HepG2 (cell line): ENCODE measurements around the gene AHSG. TPM values are rescaled to one million over a fixed set of nuclear protein-coding genes. Genes with fewer than 3 reads are reported as not detected.
A peak's percentile ranks its signal among the peaks of the same experiment; 100 is the strongest.

Experiments used
- CEBPG ChIP-seq: IDR thresholded peaks from 2 replicates; pipeline ENCODE4 v1.6.1; 2016
- CHCHD3 ChIP-seq: sonication (generic); formaldehyde crosslinking; IDR thresholded peaks from 2 replicates; pipeline ENCODE4 v1.8.0; 2022; ENCODE audit warnings: mild to moderate bottlenecking, missing genetic modification reagents, moderate library complexity
- FUBP1 ChIP-seq: sonication (generic); formaldehyde crosslinking; IDR thresholded peaks from 2 replicates; pipeline ENCODE4 v1.5.1; 2020; ENCODE audit warnings: missing genetic modification reagents, mild to moderate bottlenecking, borderline replicate concordance
- HNF4G ChIP-seq, 2 experiments: sonication (generic) in 1 of 2; formaldehyde crosslinking in 1 of 2; IDR thresholded peaks; 2 replicates each; pipeline versions ENCODE4 v1.4.0 to v1.6.1; 2011 to 2020; ENCODE audit warnings: borderline replicate concordance in 2 of 2, low read depth in 2 of 2, mild to moderate bottlenecking in 2 of 2, low read length in 1 of 2, missing genetic modification reagents in 1 of 2, moderate library complexity in 1 of 2
- HOXA9 ChIP-seq: sonication (generic); formaldehyde crosslinking; IDR thresholded peaks from 2 replicates; pipeline ENCODE4 v1.8.1; 2022; ENCODE audit warnings: missing genetic modification reagents, mild to moderate bottlenecking, moderate library complexity, borderline replicate concordance
- NCOA1 ChIP-seq: sonication (generic); formaldehyde crosslinking; IDR thresholded peaks from 2 replicates; pipeline ENCODE4 v1.9.0; 2021; ENCODE audit warnings: missing genetic modification reagents
- POLR2G ChIP-seq: fragments of 200-400 bp; formaldehyde crosslinking; IDR thresholded peaks from 2 replicates; pipeline ENCODE4 v1.6.1; 2018; ENCODE audit warnings: mild to moderate bottlenecking, low read depth, low read length, moderate library complexity
- REPIN1 ChIP-seq: sonication (generic); formaldehyde crosslinking; IDR thresholded peaks from 2 replicates; pipeline ENCODE4 v1.8.0; 2022; ENCODE audit warnings: missing genetic modification reagents, low read depth, mild to moderate bottlenecking, borderline replicate concordance
- STAG1 ChIP-seq: sonication (generic); formaldehyde crosslinking; IDR thresholded peaks from 2 replicates; pipeline ENCODE4 v1.4.0; 2020; ENCODE audit warnings: missing genetic modification reagents
- ZBTB10 ChIP-seq: sonication (generic); formaldehyde crosslinking; IDR thresholded peaks from 2 replicates; pipeline ENCODE4 v1.4.0; 2020; ENCODE audit warnings: missing genetic modification reagents, borderline replicate concordance
- ZBTB44 ChIP-seq: sonication (generic); formaldehyde crosslinking; IDR thresholded peaks from 2 replicates; pipeline ENCODE4 v1.4.0; 2020; ENCODE audit warnings: missing genetic modification reagents
- ZBTB49 ChIP-seq: sonication (generic); formaldehyde crosslinking; IDR thresholded peaks from 2 replicates; pipeline ENCODE4 v1.4.0; 2020; ENCODE audit warnings: missing genetic modification reagents, borderline replicate concordance
- ZNF160 ChIP-seq: sonication (generic); formaldehyde crosslinking; IDR thresholded peaks from 2 replicates; pipeline ENCODE4 v1.8.0; 2022; ENCODE audit warnings: mild to moderate bottlenecking, inconsistent platforms, missing genetic modification reagents
- ZNF350 ChIP-seq: sonication (generic); formaldehyde crosslinking; IDR thresholded peaks from 2 replicates; pipeline ENCODE4 v1.4.0; 2020; ENCODE audit warnings: mild to moderate bottlenecking, low read depth, missing genetic modification reagents, borderline replicate concordance
- ZNF564 ChIP-seq: sonication (generic); formaldehyde crosslinking; IDR thresholded peaks from 2 replicates; pipeline ENCODE4 v1.8.1; 2023; ENCODE audit warnings: mild to moderate bottlenecking, missing genetic modification reagents
- ZNF589 ChIP-seq: sonication (generic); formaldehyde crosslinking; conservative IDR thresholded peaks from 2 replicates; pipeline ENCODE4 v1.8.0; 2022; ENCODE audit warnings: mild to moderate bottlenecking, moderate library complexity, missing genetic modification reagents
- ZNF629 ChIP-seq: sonication (generic); formaldehyde crosslinking; conservative IDR thresholded peaks from 2 replicates; pipeline ENCODE4 v1.5.0; 2020; ENCODE audit warnings: missing genetic modification reagents
- ZNF709 ChIP-seq: sonication (generic); formaldehyde crosslinking; IDR thresholded peaks from 2 replicates; pipeline ENCODE4 v1.5.0; 2020; ENCODE audit warnings: mild to moderate bottlenecking, missing genetic modification reagents
- ZSCAN30 ChIP-seq: sonication (generic); formaldehyde crosslinking; IDR thresholded peaks from 2 replicates; pipeline ENCODE4 v1.5.0; 2020; ENCODE audit warnings: mild to moderate bottlenecking, missing genetic modification reagents
- polyA plus RNA-seq, 8 experiments: library from polyadenylated mRNA; depleted of rRNA in 3 of 8; stranded (reverse) in 7 of 8; unstranded in 1 of 8; fragments of >200 nt; fragmentation: Illumina TruSeq in 4 of 8; extraction: Trizol in 4 of 8; gene quantifications; 2 replicates each; pipeline versions ENCODE4 v1.2.1 to v1.2.3, GENCODE V29; 2011 to 2016; ENCODE audit warnings: low read depth in 4 of 8, missing spikeins in 1 of 8, mixed read lengths in 1 of 8; ENCODE audit not compliant: insufficient read depth in 1 of 8
- total RNA-seq, 5 experiments: library from RNA; depleted of rRNA; stranded (reverse); fragments of >200 nt; fragmentation: Illumina TruSeq; extraction: Trizol; gene quantifications; 2 replicates each; pipeline ENCODE4 v1.2.3, GENCODE V29; 2016; ENCODE audit warnings: low read depth in 1 of 5

AHSG gene
- total and polyA plus RNA-seq, 2 of the 13 experiments (the other 11 are each of a cell fraction or from before 2014, with no cell fraction given), result 2,043 to 19,152 TPM

- TF ChIP-seq ZBTB10, result no peak
- TF ChIP-seq ZNF160, result no peak
- peak; percentile 22; the same call in 1 of the 2 replicates for TF ChIP-seq ZNF589
- TF ChIP-seq POLR2G, result peak; percentile 95
- no peak for TF ChIP-seq ZBTB49 (CRISPR knock-in tag)
- TF ChIP-seq HNF4G (IDR thresholded peaks at IDR 0.05; ENCODE audit: borderline replicate concordance, low read depth, low read length), result no peak
- no peak for TF ChIP-seq HNF4G (CRISPR knock-in tag; IDR thresholded peaks at IDR 0.05; ENCODE audit: borderline replicate concordance, low read depth)
- TF ChIP-seq ZSCAN30, result no peak
- 0 out of 2 replicates have a peak, but pooled peaks have one; percentile 21 for TF ChIP-seq ZNF629 (CRISPR knock-in tag)
- TF ChIP-seq FUBP1 (CRISPR knock-in tag), result peak; percentile 64
- 0 out of 2 replicates have a peak, but pooled peaks have one; percentile 26 for TF ChIP-seq STAG1 (CRISPR knock-in tag)
- peak; percentile 59; the same call in 1 of the 2 replicates for TF ChIP-seq ZNF350 (CRISPR knock-in tag)
- TF ChIP-seq ZBTB44 (CRISPR knock-in tag), result no peak
- no peak for TF ChIP-seq NCOA1 (CRISPR knock-in tag)
- peak; percentile 9; the same call in 1 of the 2 replicates for TF ChIP-seq CEBPG (CRISPR knock-in tag)
- TF ChIP-seq CHCHD3 (CRISPR knock-in tag), result 0 out of 2 replicates have a peak, but pooled peaks have one; percentile 58
- TF ChIP-seq HOXA9 (CRISPR knock-in tag), result 0 out of 2 replicates have a peak, but pooled peaks have one; percentile 48
- peak; percentile 58; the same call in 1 of the 2 replicates for TF ChIP-seq ZNF709 (CRISPR knock-in tag)
- TF ChIP-seq ZNF564 (CRISPR knock-in tag), result 0 out of 2 replicates have a peak, but pooled peaks have one; percentile 6
- TF ChIP-seq REPIN1 (CRISPR knock-in tag), result peak; percentile 65
These were observed 9.2 kb downstream of the AHSG start (continued) for GRCh38 chr3:186621894-186622650.
